Neural cell (in vitro differentiated cells): ENCODE results near the gene RTN4. TPM values are rescaled to one million over a fixed set of nuclear protein-coding genes. Genes with fewer than 3 reads are reported as not detected.

Experiments
- H2AFZ ChIP-seq: fragments of 200-600, 300-800 bp; sonication (generic), shearing (Covaris generic); 2 replicates; pipeline ENCODE4 v1.6.0; 2014; ENCODE audit warnings: low read depth, mild to moderate bottlenecking, antibody characterized with exemption, low read length, moderate library complexity
- H3F3A ChIP-seq: fragments of 200-600 bp; shearing (Covaris generic); 2 replicates; pipeline ENCODE4 v1.6.1; 2016; ENCODE audit warnings: mild to moderate bottlenecking, moderate library complexity, mixed read lengths, antibody characterized with exemption, low read length; ENCODE audit not compliant: insufficient read depth, poor library complexity, severe bottlenecking
- H3K27ac ChIP-seq: fragments of 200-600, 300-800 bp; sonication (generic), shearing (Covaris generic); 2 replicates; pipeline ENCODE4 v1.5.1; 2014; ENCODE audit warnings: mild to moderate bottlenecking, low read length, moderate library complexity
- H3K27me3 ChIP-seq: fragments of 300-800, 200-600 bp; sonication (generic), shearing (Covaris generic); 2 replicates; pipeline ENCODE4 v1.6.0; 2014; ENCODE audit warnings: mild to moderate bottlenecking, low read depth, low read length, moderate library complexity; ENCODE audit not compliant: insufficient read depth
- H3K36me3 ChIP-seq: fragments of 300-800, 200-600 bp; sonication (generic), shearing (Covaris generic); 2 replicates; pipeline ENCODE4 v1.5.1; 2014; ENCODE audit warnings: mild to moderate bottlenecking, antibody characterized with exemption, low read length, moderate library complexity; ENCODE audit not compliant: insufficient read depth
- H3K4me2 ChIP-seq: fragments of 300-800, 200-600 bp; sonication (generic), shearing (Covaris generic); 2 replicates; pipeline ENCODE4 v1.6.0; 2014; ENCODE audit warnings: mild to moderate bottlenecking, low read length
- H3K4me3 ChIP-seq: fragments of 300-800, 200-600 bp; sonication (generic), shearing (Covaris generic); 2 replicates; pipeline ENCODE4 v1.5.1; 2014; ENCODE audit warnings: mild to moderate bottlenecking, low read length, moderate library complexity
- H3K79me2 ChIP-seq: fragments of 200-600 bp; shearing (Covaris generic); replicated peaks from 2 replicates; pipeline ENCODE4 v1.6.0; 2014; ENCODE audit warnings: mild to moderate bottlenecking, low read length, moderate library complexity; ENCODE audit not compliant: insufficient read depth
- H3K9ac ChIP-seq: fragments of 300-800, 200-600 bp; sonication (generic), shearing (Covaris generic); 2 replicates; pipeline ENCODE4 v1.6.1; 2016; ENCODE audit warnings: mild to moderate bottlenecking, low read length, mixed read lengths
- H3K9me2 ChIP-seq: fragments of 200-600 bp; shearing (Covaris generic); 2 replicates; pipeline ENCODE4 v1.6.1; 2016; ENCODE audit warnings: mild to moderate bottlenecking, low read length, mixed read lengths; ENCODE audit not compliant: insufficient read depth
- H3K9me3 ChIP-seq: fragments of 200-600, 300-800 bp; sonication (generic), shearing (Covaris generic); 2 replicates; pipeline ENCODE4 v1.6.1; 2016; ENCODE audit warnings: mild to moderate bottlenecking, mixed run types, low read length, moderate library complexity, mixed read lengths
- H4K20me1 ChIP-seq: fragments of 200-600 bp; shearing (Covaris generic); 2 replicates; pipeline ENCODE4 v1.6.1; 2016; ENCODE audit warnings: mild to moderate bottlenecking, mixed run types; ENCODE audit not compliant: insufficient read depth
- CTCF ChIP-seq: fragments of 450-650 bp; IDR thresholded peaks from 2 replicates; pipeline ENCODE4 v1.5.1; 2014; ENCODE audit warnings: antibody characterized with exemption, mild to moderate bottlenecking, moderate library complexity; ENCODE audit not compliant: poor library complexity, severe bottlenecking
- EP300 ChIP-seq: fragments of 450-650 bp; conservative IDR thresholded peaks from 2 replicates; pipeline ENCODE4 v1.6.1; 2014; ENCODE audit warnings: antibody characterized with exemption, mild to moderate bottlenecking, moderate library complexity; ENCODE audit not compliant: poor library complexity, severe bottlenecking
- EZH2 ChIP-seq: fragments of 200-600, 300-800 bp; shearing (Covaris generic), sonication (generic); IDR thresholded peaks from 2 replicates; pipeline ENCODE4 v1.6.1; 2014; ENCODE audit warnings: antibody characterized with exemption, low read length, borderline replicate concordance, mild to moderate bottlenecking; ENCODE audit not compliant: insufficient read depth, poor library complexity, severe bottlenecking
- MXI1 ChIP-seq: fragments of 450-650 bp; conservative IDR thresholded peaks from 2 replicates; pipeline ENCODE4 v1.6.1; 2014; ENCODE audit warnings: antibody characterized with exemption, mild to moderate bottlenecking; ENCODE audit not compliant: poor library complexity, severe bottlenecking
- POLR2AphosphoS5 ChIP-seq: IDR thresholded peaks from 2 replicates; pipeline ENCODE4 v1.6.1; 2012
- RAD21 ChIP-seq: fragments of 450-650 bp; conservative IDR thresholded peaks from 2 replicates; pipeline ENCODE4 v1.6.1; 2014; ENCODE audit warnings: antibody characterized with exemption, mild to moderate bottlenecking, moderate library complexity
- REST ChIP-seq: IDR thresholded peaks from 2 replicates; pipeline ENCODE4 v1.6.1; 2012; ENCODE audit warnings: borderline replicate concordance
- SMC3 ChIP-seq: fragments of 450-650 bp; conservative IDR thresholded peaks from 2 replicates; pipeline ENCODE4 v1.6.1; 2014; ENCODE audit warnings: antibody characterized with exemption, mild to moderate bottlenecking, moderate library complexity; ENCODE audit not compliant: poor library complexity
- TAF1 ChIP-seq: IDR thresholded peaks from 2 replicates; pipeline ENCODE4 v1.6.1; 2012; ENCODE audit warnings: low read depth
- polyA plus RNA-seq: library from polyadenylated mRNA; depleted of rRNA; stranded (reverse); fragments of >200 nt; gene quantifications from 2 replicates; pipeline ENCODE4 v1.2.3, GENCODE V29; 2014

The RTN4 gene
- polyA plus RNA-seq, 1 donor from 2014 or later = 582 TPM

GRCh38 chr2:54979321-54980044, 70.8 kb downstream of the RTN4 start:
- Histone ChIP-seq H3K27ac (no peak overlapping the region), H3K4me3 (no peak overlapping the region), H3K27me3 (no peaks in the 10 kb centered on the region)

DNA sequence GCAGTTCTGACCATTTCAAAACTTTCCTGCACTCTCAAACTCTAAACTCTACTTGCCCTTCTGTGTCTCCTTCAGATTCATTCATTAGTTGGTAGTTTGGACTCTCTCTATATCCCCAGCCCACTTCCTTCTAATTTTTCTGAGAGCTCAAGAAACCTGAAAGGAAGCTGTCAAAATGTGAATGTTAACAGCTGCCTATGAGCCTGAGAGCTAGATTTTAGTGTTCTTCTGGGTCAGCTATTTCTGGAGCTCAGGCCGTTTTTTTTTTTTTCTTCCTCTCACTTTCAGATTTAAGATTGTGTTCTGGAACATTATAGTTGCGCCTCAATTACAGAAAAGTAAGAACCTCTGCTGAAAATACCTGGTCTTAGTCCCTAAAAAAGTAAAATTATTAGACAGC, 73.1 kb downstream of the RTN4 start:
- no peaks in the 10 kb centered on the region for H3K27me3 ChIP-seq
- peaks cover 27% of the 10 kb centered on the region for H3K36me3 ChIP-seq
- H3K9ac ChIP-seq = no peak overlapping the region
- H3F3A ChIP-seq = no peaks in the 10 kb centered on the region
- no peak overlapping the region for H3K4me3 ChIP-seq
- H2AFZ ChIP-seq = no peak overlapping the region
- no peak overlapping the region for H3K4me2 ChIP-seq
- no peak overlapping the region for H3K27ac ChIP-seq
- H3K9me2 ChIP-seq = no peaks in the 10 kb centered on the region
- no peaks in the 10 kb centered on the region for H3K9me3 ChIP-seq
- H3K79me2 ChIP-seq = peaks cover 55% of the 10 kb centered on the region
- H4K20me1 ChIP-seq = peaks cover 21% of the 10 kb centered on the region
- TF ChIP-seq EP300 (no peak), RAD21 (no peak), CTCF (no peak), SMC3 (no peak), REST (no peak)

More at GRCh38 chr2:54979321-54980044, 70.8 kb downstream of the RTN4 start:
- Histone ChIP-seq H3K4me2 (no peak overlapping the region), H2AFZ (no peak overlapping the region), H3K9ac (no peak overlapping the region), H4K20me1 (peaks cover 25% of the 10 kb centered on the region), H3K36me3 (peaks cover 21% of the 10 kb centered on the region), H3K79me2 (peaks cover 74% of the 10 kb centered on the region), H3K9me3 (no peaks in the 10 kb centered on the region), H3K9me2 (no peaks in the 10 kb centered on the region), H3F3A (no peaks in the 10 kb centered on the region)
- TF ChIP-seq RAD21 = no peak
- TF ChIP-seq MXI1 = no peak
- no peak for TF ChIP-seq POLR2AphosphoS5
- no peak for TF ChIP-seq EZH2
- no peak for TF ChIP-seq TAF1
- TF ChIP-seq SMC3 = no peak
- TF ChIP-seq EP300 = no peak
- TF ChIP-seq CTCF = no peak
- TF ChIP-seq REST = no peak
